ENCODE results near the gene ITGAV.

Gene ITGAV

GRCh38 chr2:186704897-186705296 lies 115.0 kb downstream of the ITGAV start:
- Histone ChIP-seq H3K9ac (ENCODE audit: low read depth, low read length, poor library complexity, severe bottlenecking) (no peak overlapping the region), H2AFZ (ENCODE audit: low read length) (no peak overlapping the region), H3K36me3 (ENCODE audit: insufficient read depth, low read length) (no peaks in the 10 kb centered on the region), H3K27me3 (ENCODE audit: insufficient read depth, low read length, poor library complexity, severe bottlenecking) (no peaks in the 10 kb centered on the region), H4K20me1 (ENCODE audit: insufficient read depth, low read length, poor library complexity, severe bottlenecking) (no peaks in the 10 kb centered on the region), H3K9me3 (ENCODE audit: insufficient read depth, low read depth, low read length) (no peaks in the 10 kb centered on the region), H3K4me2 (ENCODE audit: low read depth, low read length, poor library complexity, severe bottlenecking) (no peak overlapping the region), H3K79me2 (ENCODE audit: insufficient read depth, low read length) (no peaks in the 10 kb centered on the region), H3K9me2 (replicated peaks; ENCODE audit: low read depth, low read length) (no peaks in the 10 kb centered on the region), H3K4me1 (ENCODE audit: insufficient read depth, low read length, poor library complexity, severe bottlenecking) (no peaks in the 10 kb centered on the region), H3F3A (ENCODE audit: low read depth) (no peaks in the 10 kb centered on the region), H3K4me3 (ENCODE audit: low read length, poor library complexity, severe bottlenecking) (no peak overlapping the region)
- TF ChIP-seq EZH2phosphoT487 (IDR thresholded peaks at IDR 0.05; ENCODE audit: borderline replicate concordance) = no peak
- TF ChIP-seq, protein P1, sequence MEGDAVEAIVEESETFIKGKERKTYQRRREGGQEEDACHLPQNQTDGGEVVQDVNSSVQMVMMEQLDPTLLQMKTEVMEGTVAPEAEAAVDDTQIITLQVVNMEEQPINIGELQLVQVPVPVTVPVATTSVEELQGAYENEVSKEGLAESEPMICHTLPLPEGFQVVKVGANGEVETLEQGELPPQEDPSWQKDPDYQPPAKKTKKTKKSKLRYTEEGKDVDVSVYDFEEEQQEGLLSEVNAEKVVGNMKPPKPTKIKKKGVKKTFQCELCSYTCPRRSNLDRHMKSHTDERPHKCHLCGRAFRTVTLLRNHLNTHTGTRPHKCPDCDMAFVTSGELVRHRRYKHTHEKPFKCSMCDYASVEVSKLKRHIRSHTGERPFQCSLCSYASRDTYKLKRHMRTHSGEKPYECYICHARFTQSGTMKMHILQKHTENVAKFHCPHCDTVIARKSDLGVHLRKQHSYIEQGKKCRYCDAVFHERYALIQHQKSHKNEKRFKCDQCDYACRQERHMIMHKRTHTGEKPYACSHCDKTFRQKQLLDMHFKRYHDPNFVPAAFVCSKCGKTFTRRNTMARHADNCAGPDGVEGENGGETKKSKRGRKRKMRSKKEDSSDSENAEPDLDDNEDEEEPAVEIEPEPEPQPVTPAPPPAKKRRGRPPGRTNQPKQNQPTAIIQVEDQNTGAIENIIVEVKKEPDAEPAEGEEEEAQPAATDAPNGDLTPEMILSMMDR (conservative IDR thresholded peaks at IDR 0.05; ENCODE audit: low read length) = no peak

DNA sequence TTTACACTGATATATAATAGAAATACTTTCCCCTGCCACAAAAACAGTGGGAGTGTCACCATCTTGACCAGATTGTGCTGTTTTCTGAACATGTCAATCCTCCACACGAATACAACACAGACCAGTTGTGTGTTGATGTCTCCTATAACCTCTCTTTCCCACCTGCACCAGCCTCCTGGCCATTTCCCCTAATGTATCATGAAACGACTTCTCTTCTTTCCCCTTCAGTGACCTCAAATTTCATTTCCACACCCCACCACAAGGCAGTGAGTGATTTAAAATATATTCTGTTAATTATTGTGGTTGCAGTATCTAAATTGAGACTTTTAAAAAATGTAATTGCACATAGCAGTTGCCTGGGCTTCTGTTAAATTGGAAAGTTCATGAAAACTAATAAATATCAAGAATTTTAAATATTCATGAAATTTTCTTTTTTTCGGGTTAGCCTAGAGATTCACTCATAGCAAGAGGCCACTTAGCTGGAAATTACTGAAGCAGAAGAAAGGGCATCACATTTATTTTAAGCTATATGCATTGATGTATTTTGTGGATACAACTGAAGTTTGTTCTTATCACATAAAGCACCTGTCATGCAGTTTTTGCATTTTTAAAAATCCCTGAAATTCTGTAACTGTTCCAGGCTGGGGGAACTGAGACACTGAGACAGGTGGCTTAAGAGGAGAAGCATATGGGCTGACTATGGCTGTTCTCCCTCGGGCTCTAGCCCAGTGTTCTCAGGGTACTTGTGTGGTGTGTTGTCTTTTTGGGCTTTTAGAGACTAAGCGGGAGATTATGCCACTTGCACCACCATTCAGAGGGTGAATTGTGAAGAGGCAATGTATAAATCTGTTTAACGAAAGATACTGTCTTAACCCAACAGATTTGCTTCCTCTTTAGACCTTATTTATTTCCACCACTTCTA lies 119.9 kb downstream of the ITGAV start:
- TF ChIP-seq EZH2phosphoT487 (IDR thresholded peaks at IDR 0.05; ENCODE audit: borderline replicate concordance) = no peak
- TF ChIP-seq, protein P1 (conservative IDR thresholded peaks at IDR 0.05; ENCODE audit: low read length) = no peak
- H3K9ac ChIP-seq (ENCODE audit: low read depth, low read length, poor library complexity, severe bottlenecking) = no peak overlapping the region
- no peaks in the 10 kb centered on the region for H3K27me3 ChIP-seq (ENCODE audit: insufficient read depth, low read length, poor library complexity, severe bottlenecking)
- no peaks in the 10 kb centered on the region for H3K9me2 ChIP-seq (replicated peaks; ENCODE audit: low read depth, low read length)
- no peak overlapping the region for H3K4me3 ChIP-seq (ENCODE audit: low read length, poor library complexity, severe bottlenecking)
- no peaks in the 10 kb centered on the region for H3K79me2 ChIP-seq (ENCODE audit: insufficient read depth, low read length)
- no peaks in the 10 kb centered on the region for H3F3A ChIP-seq (ENCODE audit: low read depth)
- H2AFZ ChIP-seq (ENCODE audit: low read length) = no peak overlapping the region
- no peaks in the 10 kb centered on the region for H3K4me1 ChIP-seq (ENCODE audit: insufficient read depth, low read length, poor library complexity, severe bottlenecking)
- no peaks in the 10 kb centered on the region for H3K9me3 ChIP-seq (ENCODE audit: insufficient read depth, low read depth, low read length)
- H3K36me3 ChIP-seq (ENCODE audit: insufficient read depth, low read length) = no peaks in the 10 kb centered on the region
- H3K4me2 ChIP-seq (ENCODE audit: low read depth, low read length, poor library complexity, severe bottlenecking) = no peak overlapping the region
- no peaks in the 10 kb centered on the region for H4K20me1 ChIP-seq (ENCODE audit: insufficient read depth, low read length, poor library complexity, severe bottlenecking)

- no peak overlapping the region for H3K4me3 ChIP-seq (ENCODE audit: low read length, poor library complexity, severe bottlenecking)
- no peaks in the 10 kb centered on the region for H3K79me2 ChIP-seq (ENCODE audit: insufficient read depth, low read length)
- no peak overlapping the region for H2AFZ ChIP-seq (ENCODE audit: low read length)
- no peaks in the 10 kb centered on the region for H3K27me3 ChIP-seq (ENCODE audit: insufficient read depth, low read length, poor library complexity, severe bottlenecking)
- H3K4me1 ChIP-seq (ENCODE audit: insufficient read depth, low read length, poor library complexity, severe bottlenecking) = no peaks in the 10 kb centered on the region
- no peak overlapping the region for H3K9ac ChIP-seq (ENCODE audit: low read depth, low read length, poor library complexity, severe bottlenecking)
- no peaks in the 10 kb centered on the region for H4K20me1 ChIP-seq (ENCODE audit: insufficient read depth, low read length, poor library complexity, severe bottlenecking)
- TF ChIP-seq EZH2phosphoT487 (IDR thresholded peaks at IDR 0.05; ENCODE audit: borderline replicate concordance) = no peak
- TF ChIP-seq, protein P1 (conservative IDR thresholded peaks at IDR 0.05; ENCODE audit: low read length) = no peak
- H3F3A ChIP-seq (ENCODE audit: low read depth) = no peaks in the 10 kb centered on the region
- no peaks in the 10 kb centered on the region for H3K9me2 ChIP-seq (replicated peaks; ENCODE audit: low read depth, low read length)
- H3K4me2 ChIP-seq (ENCODE audit: low read depth, low read length, poor library complexity, severe bottlenecking) = no peak overlapping the region
- H3K36me3 ChIP-seq (ENCODE audit: insufficient read depth, low read length) = no peaks in the 10 kb centered on the region
- H3K9me3 ChIP-seq (ENCODE audit: insufficient read depth, low read depth, low read length) = no peaks in the 10 kb centered on the region
Measured at GRCh38 chr2:186713691-186714090, 123.8 kb downstream of the ITGAV start.
